VCaP (cell line): Measurements from ENCODE around the gene RBP3.

Source experiments
- H3K27ac ChIP-seq: fragments of 450-650 bp; 2 replicates; pipeline ENCODE4 v1.5.1; 2017
- CTCF ChIP-seq: fragments of 450-650 bp; conservative IDR thresholded peaks from 2 replicates; pipeline ENCODE4 v1.5.1; 2017; ENCODE audit warnings: mild to moderate bottlenecking, moderate library complexity

Gene RBP3

GRCh38 chr10:47365431-47366180, 17.4 kb downstream of the RBP3 start:
- TF ChIP-seq CTCF = no peak
- no peak overlapping the region for H3K27ac ChIP-seq

- no peak for TF ChIP-seq CTCF
- no peak overlapping the region for H3K27ac ChIP-seq
These were observed 18.0 kb downstream of the RBP3 start for GRCh38 chr10:47366181-47366631.

GRCh38 chr10:47366731-47367460, 18.7 kb downstream of the RBP3 start:
- TF ChIP-seq CTCF = no peak
- H3K27ac ChIP-seq = no peak overlapping the region

GRCh38 chr10:47367646-47368045, 19.5 kb downstream of the RBP3 start:
- TF ChIP-seq CTCF = no peak
- H3K27ac ChIP-seq = no peak overlapping the region

- no peak for TF ChIP-seq CTCF
- no peak overlapping the region for H3K27ac ChIP-seq
These were observed 20.4 kb downstream of the RBP3 start for GRCh38 chr10:47368431-47369180.

- TF ChIP-seq CTCF = no peak
- no peak overlapping the region for H3K27ac ChIP-seq
These were observed 21.2 kb downstream of the RBP3 start for GRCh38 chr10:47369251-47369894.
